ENCODE measurements around the gene TMC2.
"Not testable (repeated sequence)": the region's sequence is repeated elsewhere in the genome, so short reads cannot be mapped to it uniquely, and the experiment has no call there.

Gene TMC2

DNA sequence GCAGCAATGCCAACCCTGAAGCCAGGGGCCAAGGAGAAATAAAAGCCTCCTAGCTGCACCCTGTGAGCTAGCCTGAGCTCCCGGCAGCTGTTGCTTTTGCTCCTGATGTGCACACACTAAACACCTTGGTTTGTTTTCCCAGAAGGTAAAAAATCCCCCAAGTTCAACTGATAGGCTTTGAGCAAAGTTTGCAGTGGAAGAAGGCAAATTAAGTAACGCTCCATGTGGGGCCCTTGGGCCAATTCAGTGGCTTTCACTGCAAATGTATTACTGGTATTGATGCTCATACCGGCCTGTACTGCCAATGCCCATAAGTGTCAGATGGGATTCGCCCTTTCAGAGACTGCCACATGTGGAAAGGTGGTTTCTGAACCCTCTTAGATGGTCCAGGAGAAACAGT is 137.1 kb downstream of the TMC2 start:
- FAIRE-seq: no peak

- FAIRE-seq: no peak
Observed at GRCh38 chr20:2680046-2680445, 143.7 kb downstream of the TMC2 start.

- FAIRE-seq: not testable (repeated sequence)
Observed at GRCh38 chr20:2682040-2682439, 145.7 kb downstream of the TMC2 start.

DNA sequence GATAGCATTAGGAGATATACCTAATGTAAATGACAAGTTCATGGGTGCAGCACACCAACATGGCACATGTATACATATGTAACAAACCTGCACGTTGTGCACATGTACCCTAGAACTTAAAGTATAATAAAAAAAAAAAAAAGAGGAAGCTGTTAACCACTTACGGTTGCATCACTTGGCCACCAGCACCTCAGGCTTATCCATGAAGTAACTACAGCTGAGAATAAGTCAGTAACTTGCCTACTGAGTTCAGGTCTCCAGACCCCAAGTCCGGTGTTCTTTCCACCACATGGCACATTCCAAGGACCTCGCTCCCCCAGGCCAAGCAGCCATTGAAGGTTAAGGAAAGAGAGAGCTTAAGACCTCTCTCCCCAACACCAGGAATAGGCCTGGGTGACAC is 148.4 kb downstream of the TMC2 start:
- FAIRE-seq: not testable (repeated sequence)

DNA sequence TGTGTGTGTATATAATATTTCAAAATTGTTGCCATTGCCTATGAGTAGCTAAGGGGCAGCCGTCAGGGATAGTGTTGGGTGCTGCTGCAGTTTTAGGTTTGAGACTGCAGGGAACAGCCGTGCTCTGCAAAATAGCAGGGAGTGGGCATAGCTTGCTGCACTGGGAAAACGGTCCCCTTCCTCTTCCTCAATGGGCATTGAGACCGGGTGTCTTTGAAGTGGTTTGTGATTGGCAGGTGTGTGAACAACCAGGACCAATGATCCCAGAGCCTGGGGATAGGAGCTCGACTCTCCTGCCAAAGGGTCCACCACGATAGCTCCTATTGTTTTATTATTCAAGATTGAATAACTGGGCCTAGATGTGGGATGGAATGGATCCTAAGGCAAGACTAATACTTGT is 151.1 kb downstream of the TMC2 start:
- no peak for FAIRE-seq

DNA sequence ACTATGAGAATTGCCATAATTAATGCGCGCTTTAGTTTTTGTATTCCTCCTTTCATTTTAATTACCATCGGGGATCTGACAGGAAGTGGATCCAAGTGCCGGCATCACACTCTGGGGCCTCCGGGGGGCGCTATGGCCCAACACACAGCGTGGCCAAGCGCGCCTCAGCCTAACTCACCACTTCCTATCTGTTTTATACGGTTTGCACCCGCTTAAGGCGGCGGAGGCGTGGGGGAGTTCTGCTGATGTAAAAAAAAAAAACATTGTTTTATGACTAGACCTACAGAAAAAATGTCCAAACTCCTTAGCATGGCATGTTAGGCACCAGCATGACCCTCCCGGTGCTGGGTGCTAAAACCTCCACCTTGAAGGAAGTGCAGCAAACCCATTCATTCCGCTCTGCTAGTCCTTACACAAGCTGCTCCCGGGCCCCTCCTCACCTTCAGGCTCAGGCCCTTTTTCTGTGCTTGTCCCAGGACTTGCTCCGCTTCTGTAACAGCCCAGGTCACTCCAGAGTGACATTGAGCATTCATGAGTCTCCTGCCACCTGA is 151.7 kb downstream of the TMC2 start:
- no peak for FAIRE-seq

- no peak for FAIRE-seq
Observed at GRCh38 chr20:2690213-2690612, 153.8 kb downstream of the TMC2 start.

- FAIRE-seq: no peak
Observed at GRCh38 chr20:2690718-2691117, 154.3 kb downstream of the TMC2 start.

DNA sequence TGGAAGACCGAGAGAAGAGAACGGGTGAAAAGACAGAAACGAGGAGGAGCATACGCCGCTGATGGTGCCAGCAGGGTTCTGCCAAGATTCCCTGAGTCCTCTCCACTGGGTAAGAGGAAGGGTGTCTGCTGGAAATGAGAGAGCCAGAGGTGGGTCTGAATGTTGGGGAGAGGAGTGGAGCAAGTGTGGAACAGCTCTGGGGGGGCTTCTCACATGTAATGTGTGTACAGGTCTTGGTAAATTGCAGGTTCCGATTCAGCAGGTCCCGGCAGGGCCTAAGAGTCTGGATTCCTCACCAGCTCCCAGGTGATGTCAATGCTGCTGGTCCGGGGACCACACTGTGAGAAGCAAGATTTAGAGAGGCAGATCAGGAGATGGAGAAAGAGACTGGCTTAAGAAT is 154.8 kb downstream of the TMC2 start:
- no peak for FAIRE-seq

Measured in colon (tissue), 2 donors.